ENCODE data around the gene TM4SF1. TPM values are rescaled to one million over a fixed set of nuclear protein-coding genes. Genes with fewer than 3 reads are reported as not detected.

TM4SF1 gene
- polyA plus RNA-seq, 1 donor (not counting 4 experiments of a cell fraction or from before 2014, with no cell fraction given), result 375 TPM

- no peaks in the 10 kb centered on the region for H3K27me3 ChIP-seq (ENCODE audit: control insufficient read depth, extremely low read depth, insufficient read depth, low read length)
- H3K9me1 ChIP-seq (ENCODE audit: control insufficient read depth, extremely low read depth, insufficient read depth, low read length), result no peaks in the 10 kb centered on the region
- no peak overlapping the region for H2AFZ ChIP-seq (ENCODE audit: control insufficient read depth, low read length)
- no peaks in the 10 kb centered on the region for H3K4me1 ChIP-seq (ENCODE audit: control insufficient read depth, extremely low read depth, insufficient read depth, low read length)
- no peaks in the 10 kb centered on the region for H3K9me3 ChIP-seq (ENCODE audit: control insufficient read depth, low read depth, low read length)
- dilution Hi-C loops (cut with MboI; ENCODE audit: extremely low pct_ligation_motif_present, low sequenced_read_pairs), result no loop called here
- TF ChIP-seq EZH2 (IDR thresholded peaks at IDR 0.05; ENCODE audit: low read length), result no peak
- no peak for DNase-seq (ENCODE audit: low read depth, low spot score)
- H3K4me3 ChIP-seq (ENCODE audit: control insufficient read depth in 2 of 3, extremely low read depth in 1 of 3, insufficient read depth in 2 of 3, low read depth in 1 of 3, low read length in 3 of 3), result no peak overlapping the region
- no peak for FAIRE-seq
- no peak overlapping the region for H3K9ac ChIP-seq (ENCODE audit: control insufficient read depth, extremely low read depth, insufficient read depth, low read length)
- H3K79me2 ChIP-seq (ENCODE audit: control insufficient read depth, insufficient read depth, low read length), result no peaks in the 10 kb centered on the region
- no peak overlapping the region for H3K4me2 ChIP-seq (ENCODE audit: control insufficient read depth, extremely low read depth, insufficient read depth, low read depth, low read length)
- no peaks in the 10 kb centered on the region for H4K20me1 ChIP-seq (ENCODE audit: control insufficient read depth, extremely low read depth, insufficient read depth, low read length)
- H3K27ac ChIP-seq (ENCODE audit: control insufficient read depth, insufficient read depth, low read length), result no peak overlapping the region
- H3K36me3 ChIP-seq (ENCODE audit: control insufficient read depth in 2 of 2, extremely low read depth in 1 of 2, insufficient read depth in 2 of 2, low read length in 2 of 2), result no peaks in the 10 kb centered on the region
Measured at GRCh38 chr3:149332771-149333170, 44.7 kb downstream of the TM4SF1 start.

GRCh38 chr3:149332227-149332765 lies 45.2 kb downstream of the TM4SF1 start:
- Histone ChIP-seq H3K27me3 (ENCODE audit: control insufficient read depth, extremely low read depth, insufficient read depth, low read length) (no peaks in the 10 kb centered on the region), H3K9me3 (ENCODE audit: control insufficient read depth, low read depth, low read length) (no peaks in the 10 kb centered on the region), H3K4me3 (ENCODE audit: control insufficient read depth in 2 of 3, extremely low read depth in 1 of 3, insufficient read depth in 2 of 3, low read depth in 1 of 3, low read length in 3 of 3) (no peak overlapping the region), H3K4me2 (ENCODE audit: control insufficient read depth, extremely low read depth, insufficient read depth, low read depth, low read length) (no peak overlapping the region), H4K20me1 (ENCODE audit: control insufficient read depth, extremely low read depth, insufficient read depth, low read length) (no peaks in the 10 kb centered on the region), H3K79me2 (ENCODE audit: control insufficient read depth, insufficient read depth, low read length) (no peaks in the 10 kb centered on the region), H3K9me1 (ENCODE audit: control insufficient read depth, extremely low read depth, insufficient read depth, low read length) (no peaks in the 10 kb centered on the region), H2AFZ (ENCODE audit: control insufficient read depth, low read length) (no peak overlapping the region), H3K9ac (ENCODE audit: control insufficient read depth, extremely low read depth, insufficient read depth, low read length) (no peak overlapping the region), H3K4me1 (ENCODE audit: control insufficient read depth, extremely low read depth, insufficient read depth, low read length) (no peaks in the 10 kb centered on the region), H3K27ac (ENCODE audit: control insufficient read depth, insufficient read depth, low read length) (no peak overlapping the region), H3K36me3 (ENCODE audit: control insufficient read depth in 2 of 2, extremely low read depth in 1 of 2, insufficient read depth in 2 of 2, low read length in 2 of 2) (no peaks in the 10 kb centered on the region)
- TF ChIP-seq CTCF (optimal IDR thresholded peaks at IDR 0.05 in 1 of 3, IDR thresholded peaks at IDR 0.05 in 1 of 3, conservative IDR thresholded peaks at IDR 0.05 in 1 of 3; ENCODE audit: extremely low read depth in 1 of 3, insufficient read depth in 2 of 3, low read length in 3 of 3), result no peak
- DNase-seq (ENCODE audit: low read depth, low spot score) (no peak), FAIRE-seq (no peak)
- dilution Hi-C loops (cut with MboI; ENCODE audit: extremely low pct_ligation_motif_present, low sequenced_read_pairs), result no loop called here

GRCh38 chr3:149331396-149331795 lies 46.1 kb downstream of the TM4SF1 start:
- TF ChIP-seq EZH2 (IDR thresholded peaks at IDR 0.05; ENCODE audit: low read length), result no peak
- no peak for TF ChIP-seq CTCF (optimal IDR thresholded peaks at IDR 0.05 in 1 of 3, IDR thresholded peaks at IDR 0.05 in 1 of 3, conservative IDR thresholded peaks at IDR 0.05 in 1 of 3; ENCODE audit: extremely low read depth in 1 of 3, insufficient read depth in 2 of 3, low read length in 3 of 3)
- H3K4me1 ChIP-seq (ENCODE audit: control insufficient read depth, extremely low read depth, insufficient read depth, low read length), result no peaks in the 10 kb centered on the region
- FAIRE-seq, result no peak
- dilution Hi-C loops (cut with MboI; ENCODE audit: extremely low pct_ligation_motif_present, low sequenced_read_pairs), result no loop called here
- no peak overlapping the region for H3K4me2 ChIP-seq (ENCODE audit: control insufficient read depth, extremely low read depth, insufficient read depth, low read depth, low read length)
- no peaks in the 10 kb centered on the region for H3K9me1 ChIP-seq (ENCODE audit: control insufficient read depth, extremely low read depth, insufficient read depth, low read length)
- no peak overlapping the region for H2AFZ ChIP-seq (ENCODE audit: control insufficient read depth, low read length)
- no peak for DNase-seq (ENCODE audit: low read depth, low spot score)
- H3K36me3 ChIP-seq (ENCODE audit: control insufficient read depth in 2 of 2, extremely low read depth in 1 of 2, insufficient read depth in 2 of 2, low read length in 2 of 2), result no peaks in the 10 kb centered on the region
- H3K4me3 ChIP-seq (ENCODE audit: control insufficient read depth in 2 of 3, extremely low read depth in 1 of 3, insufficient read depth in 2 of 3, low read depth in 1 of 3, low read length in 3 of 3), result no peak overlapping the region
- H3K27me3 ChIP-seq (ENCODE audit: control insufficient read depth, extremely low read depth, insufficient read depth, low read length), result no peaks in the 10 kb centered on the region
- no peaks in the 10 kb centered on the region for H3K79me2 ChIP-seq (ENCODE audit: control insufficient read depth, insufficient read depth, low read length)
- H3K27ac ChIP-seq (ENCODE audit: control insufficient read depth, insufficient read depth, low read length), result no peak overlapping the region
- no peaks in the 10 kb centered on the region for H4K20me1 ChIP-seq (ENCODE audit: control insufficient read depth, extremely low read depth, insufficient read depth, low read length)
- no peak overlapping the region for H3K9ac ChIP-seq (ENCODE audit: control insufficient read depth, extremely low read depth, insufficient read depth, low read length)
- no peaks in the 10 kb centered on the region for H3K9me3 ChIP-seq (ENCODE audit: control insufficient read depth, low read depth, low read length)

All from keratinocyte (primary cell).